Measurements from ENCODE around the gene CCDC78. TPM values are rescaled to one million over a fixed set of nuclear protein-coding genes. Genes with fewer than 3 reads are reported as not detected.

CCDC78 gene
- total and polyA plus RNA-seq, 2 experiments from 2014 or later = 10.5 to 12.6 TPM

DNA sequence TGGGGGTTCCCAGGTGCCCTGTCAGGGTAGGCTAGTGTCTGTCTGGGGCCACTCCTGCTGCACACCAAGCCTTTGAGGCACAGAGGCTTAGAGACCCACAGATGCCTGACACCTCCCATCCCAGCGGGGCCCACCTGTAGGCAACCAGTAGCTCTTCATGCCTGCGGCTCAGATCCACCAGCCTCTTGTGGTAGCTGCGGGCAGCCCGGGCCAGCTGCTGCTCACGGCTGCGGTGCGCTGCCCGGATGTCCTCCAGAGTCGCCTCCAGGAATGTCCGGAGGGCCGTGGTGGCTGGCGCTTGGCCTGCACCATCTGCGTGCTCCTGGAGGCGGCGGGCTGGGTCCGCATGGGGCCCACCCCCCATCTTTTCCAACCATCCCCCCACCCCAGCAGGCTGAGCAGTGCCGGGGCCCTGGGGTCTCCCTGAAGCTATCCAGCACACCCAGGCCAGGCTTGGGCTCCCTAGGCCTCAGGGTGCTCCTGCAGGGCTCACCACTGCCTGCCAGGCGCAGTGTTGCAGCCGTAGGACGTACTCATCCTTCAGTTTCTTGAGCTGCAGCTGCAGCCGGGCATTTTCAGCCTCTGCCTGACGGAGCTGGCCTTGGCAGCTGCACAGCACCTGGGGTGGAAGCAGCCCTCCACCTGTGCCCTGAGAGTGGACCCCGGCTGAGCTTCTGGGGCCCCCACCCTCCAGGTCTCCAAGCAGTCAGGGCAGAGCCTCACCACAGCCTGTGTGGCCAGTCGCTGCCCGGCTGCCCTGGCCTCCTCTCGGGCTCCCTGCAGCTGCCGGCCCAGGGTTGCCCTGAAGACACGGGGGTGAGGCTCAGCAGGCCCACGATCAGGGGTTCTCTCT, 1.8 kb downstream of the CCDC78 start:
- Mint-ChIP-seq H3K9me3 (no peaks in the 10 kb centered on the region), H3K36me3 (ENCODE audit: low read depth) (no peaks in the 10 kb centered on the region), H3K4me1 (peaks cover 6% of the 10 kb centered on the region; the same call in 1 of the 3 replicates), H3K27ac (no peak overlapping the region), H3K4me3 (no peak overlapping the region), H3K27me3 (ENCODE audit: insufficient read depth, low read depth, poor library complexity) (peaks cover 23% of the 10 kb centered on the region)
- peaks cover 16% of the 10 kb centered on the region; the same call in 1 of the 2 replicates for H3K27me3 ChIP-seq (ENCODE audit: insufficient read depth)
- H4K20me1 ChIP-seq (replicated peaks; ENCODE audit: insufficient read depth) = no peaks in the 10 kb centered on the region
- H3K27ac ChIP-seq (ENCODE audit: low read depth) = no peak overlapping the region
- no peak overlapping the region for H3K4me2 ChIP-seq
- no peak for DNase-seq (ENCODE audit: low spot score)
- H2AFZ ChIP-seq = no peak overlapping the region
- H3K79me2 ChIP-seq (replicated peaks; ENCODE audit: insufficient read depth) = no peaks in the 10 kb centered on the region
- no peaks in the 10 kb centered on the region for H3K9me2 ChIP-seq (ENCODE audit: insufficient read depth)
- no peak for ATAC-seq
- H3K4me3 ChIP-seq = no peak overlapping the region
- H3K36me3 ChIP-seq (ENCODE audit: insufficient read depth) = no peaks in the 10 kb centered on the region
- peaks cover 8% of the 10 kb centered on the region; the same call in 1 of the 2 replicates for H3K4me1 ChIP-seq (ENCODE audit: insufficient read depth)
- peaks cover 12% of the 10 kb centered on the region for H3F3A ChIP-seq (replicated peaks; ENCODE audit: low read depth)
- no peak for TF ChIP-seq NANOG (IDR thresholded peaks at IDR 0.05; ENCODE audit: borderline replicate concordance)
- TF ChIP-seq, protein P1, sequence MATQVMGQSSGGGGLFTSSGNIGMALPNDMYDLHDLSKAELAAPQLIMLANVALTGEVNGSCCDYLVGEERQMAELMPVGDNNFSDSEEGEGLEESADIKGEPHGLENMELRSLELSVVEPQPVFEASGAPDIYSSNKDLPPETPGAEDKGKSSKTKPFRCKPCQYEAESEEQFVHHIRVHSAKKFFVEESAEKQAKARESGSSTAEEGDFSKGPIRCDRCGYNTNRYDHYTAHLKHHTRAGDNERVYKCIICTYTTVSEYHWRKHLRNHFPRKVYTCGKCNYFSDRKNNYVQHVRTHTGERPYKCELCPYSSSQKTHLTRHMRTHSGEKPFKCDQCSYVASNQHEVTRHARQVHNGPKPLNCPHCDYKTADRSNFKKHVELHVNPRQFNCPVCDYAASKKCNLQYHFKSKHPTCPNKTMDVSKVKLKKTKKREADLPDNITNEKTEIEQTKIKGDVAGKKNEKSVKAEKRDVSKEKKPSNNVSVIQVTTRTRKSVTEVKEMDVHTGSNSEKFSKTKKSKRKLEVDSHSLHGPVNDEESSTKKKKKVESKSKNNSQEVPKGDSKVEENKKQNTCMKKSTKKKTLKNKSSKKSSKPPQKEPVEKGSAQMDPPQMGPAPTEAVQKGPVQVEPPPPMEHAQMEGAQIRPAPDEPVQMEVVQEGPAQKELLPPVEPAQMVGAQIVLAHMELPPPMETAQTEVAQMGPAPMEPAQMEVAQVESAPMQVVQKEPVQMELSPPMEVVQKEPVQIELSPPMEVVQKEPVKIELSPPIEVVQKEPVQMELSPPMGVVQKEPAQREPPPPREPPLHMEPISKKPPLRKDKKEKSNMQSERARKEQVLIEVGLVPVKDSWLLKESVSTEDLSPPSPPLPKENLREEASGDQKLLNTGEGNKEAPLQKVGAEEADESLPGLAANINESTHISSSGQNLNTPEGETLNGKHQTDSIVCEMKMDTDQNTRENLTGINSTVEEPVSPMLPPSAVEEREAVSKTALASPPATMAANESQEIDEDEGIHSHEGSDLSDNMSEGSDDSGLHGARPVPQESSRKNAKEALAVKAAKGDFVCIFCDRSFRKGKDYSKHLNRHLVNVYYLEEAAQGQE (IDR thresholded peaks at IDR 0.05; ENCODE audit: unreplicated experiment) = no peak

DNA sequence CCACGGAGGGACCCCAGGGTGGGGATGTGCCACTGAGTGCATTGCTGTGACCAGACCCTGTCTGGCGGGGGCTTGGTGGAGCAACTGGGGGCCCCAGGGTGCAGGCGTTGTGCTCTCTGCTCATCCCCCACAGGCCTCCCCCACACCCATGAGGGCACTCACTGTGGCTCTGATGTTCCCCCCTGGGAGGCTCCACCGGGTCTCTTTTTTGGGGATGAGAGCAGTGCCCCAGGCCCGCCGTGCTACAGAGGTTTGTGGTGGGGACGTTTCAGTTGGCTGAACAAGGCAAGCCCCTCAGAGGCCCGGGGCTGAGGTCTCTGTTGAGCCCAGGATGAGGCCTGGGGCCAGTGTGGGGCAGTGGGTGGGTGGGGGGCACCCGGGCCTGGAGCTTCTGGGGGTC, 2.5 kb downstream of the CCDC78 start:
- Histone ChIP-seq H2AFZ (no peak overlapping the region), H3K4me1 (ENCODE audit: insufficient read depth) (peaks cover 8% of the 10 kb centered on the region; the same call in 1 of the 2 replicates), H4K20me1 (replicated peaks; ENCODE audit: insufficient read depth) (no peaks in the 10 kb centered on the region), H3K4me2 (no peak overlapping the region), H3K27ac (ENCODE audit: low read depth) (no peak overlapping the region), H3K79me2 (replicated peaks; ENCODE audit: insufficient read depth) (no peaks in the 10 kb centered on the region), H3K4me3 (no peak overlapping the region), H3K36me3 (ENCODE audit: insufficient read depth) (no peaks in the 10 kb centered on the region), H3F3A (replicated peaks; ENCODE audit: low read depth) (peaks cover 12% of the 10 kb centered on the region), H3K27me3 (ENCODE audit: insufficient read depth) (peaks cover 19% of the 10 kb centered on the region; the same call in 1 of the 2 replicates), H3K9me2 (ENCODE audit: insufficient read depth) (no peaks in the 10 kb centered on the region)
- Mint-ChIP-seq H3K4me3 (no peak overlapping the region), H3K27ac (no peak overlapping the region), H3K4me1 (peaks cover 9% of the 10 kb centered on the region; the same call in 2 of the 3 replicates), H3K27me3 (ENCODE audit: insufficient read depth, low read depth, poor library complexity) (peaks cover 22% of the 10 kb centered on the region), H3K36me3 (ENCODE audit: low read depth) (no peaks in the 10 kb centered on the region), H3K9me3 (no peaks in the 10 kb centered on the region)
- no peak for ATAC-seq
- no peak for DNase-seq (ENCODE audit: low spot score)
- TF ChIP-seq STAT1 (IDR thresholded peaks at IDR 0.05; ENCODE audit: unreplicated experiment) = no peak
- TF ChIP-seq CREB1 (CRISPR knock-in tag; IDR thresholded peaks at IDR 0.05; ENCODE audit: low read depth) = no peak
- TF ChIP-seq ZNF114 (CRISPR knock-in tag; IDR thresholded peaks at IDR 0.05) = no peak
- TF ChIP-seq EZH2 (IDR thresholded peaks at IDR 0.05; ENCODE audit: low read depth, unreplicated experiment) = no peak
- TF ChIP-seq, protein P2, sequence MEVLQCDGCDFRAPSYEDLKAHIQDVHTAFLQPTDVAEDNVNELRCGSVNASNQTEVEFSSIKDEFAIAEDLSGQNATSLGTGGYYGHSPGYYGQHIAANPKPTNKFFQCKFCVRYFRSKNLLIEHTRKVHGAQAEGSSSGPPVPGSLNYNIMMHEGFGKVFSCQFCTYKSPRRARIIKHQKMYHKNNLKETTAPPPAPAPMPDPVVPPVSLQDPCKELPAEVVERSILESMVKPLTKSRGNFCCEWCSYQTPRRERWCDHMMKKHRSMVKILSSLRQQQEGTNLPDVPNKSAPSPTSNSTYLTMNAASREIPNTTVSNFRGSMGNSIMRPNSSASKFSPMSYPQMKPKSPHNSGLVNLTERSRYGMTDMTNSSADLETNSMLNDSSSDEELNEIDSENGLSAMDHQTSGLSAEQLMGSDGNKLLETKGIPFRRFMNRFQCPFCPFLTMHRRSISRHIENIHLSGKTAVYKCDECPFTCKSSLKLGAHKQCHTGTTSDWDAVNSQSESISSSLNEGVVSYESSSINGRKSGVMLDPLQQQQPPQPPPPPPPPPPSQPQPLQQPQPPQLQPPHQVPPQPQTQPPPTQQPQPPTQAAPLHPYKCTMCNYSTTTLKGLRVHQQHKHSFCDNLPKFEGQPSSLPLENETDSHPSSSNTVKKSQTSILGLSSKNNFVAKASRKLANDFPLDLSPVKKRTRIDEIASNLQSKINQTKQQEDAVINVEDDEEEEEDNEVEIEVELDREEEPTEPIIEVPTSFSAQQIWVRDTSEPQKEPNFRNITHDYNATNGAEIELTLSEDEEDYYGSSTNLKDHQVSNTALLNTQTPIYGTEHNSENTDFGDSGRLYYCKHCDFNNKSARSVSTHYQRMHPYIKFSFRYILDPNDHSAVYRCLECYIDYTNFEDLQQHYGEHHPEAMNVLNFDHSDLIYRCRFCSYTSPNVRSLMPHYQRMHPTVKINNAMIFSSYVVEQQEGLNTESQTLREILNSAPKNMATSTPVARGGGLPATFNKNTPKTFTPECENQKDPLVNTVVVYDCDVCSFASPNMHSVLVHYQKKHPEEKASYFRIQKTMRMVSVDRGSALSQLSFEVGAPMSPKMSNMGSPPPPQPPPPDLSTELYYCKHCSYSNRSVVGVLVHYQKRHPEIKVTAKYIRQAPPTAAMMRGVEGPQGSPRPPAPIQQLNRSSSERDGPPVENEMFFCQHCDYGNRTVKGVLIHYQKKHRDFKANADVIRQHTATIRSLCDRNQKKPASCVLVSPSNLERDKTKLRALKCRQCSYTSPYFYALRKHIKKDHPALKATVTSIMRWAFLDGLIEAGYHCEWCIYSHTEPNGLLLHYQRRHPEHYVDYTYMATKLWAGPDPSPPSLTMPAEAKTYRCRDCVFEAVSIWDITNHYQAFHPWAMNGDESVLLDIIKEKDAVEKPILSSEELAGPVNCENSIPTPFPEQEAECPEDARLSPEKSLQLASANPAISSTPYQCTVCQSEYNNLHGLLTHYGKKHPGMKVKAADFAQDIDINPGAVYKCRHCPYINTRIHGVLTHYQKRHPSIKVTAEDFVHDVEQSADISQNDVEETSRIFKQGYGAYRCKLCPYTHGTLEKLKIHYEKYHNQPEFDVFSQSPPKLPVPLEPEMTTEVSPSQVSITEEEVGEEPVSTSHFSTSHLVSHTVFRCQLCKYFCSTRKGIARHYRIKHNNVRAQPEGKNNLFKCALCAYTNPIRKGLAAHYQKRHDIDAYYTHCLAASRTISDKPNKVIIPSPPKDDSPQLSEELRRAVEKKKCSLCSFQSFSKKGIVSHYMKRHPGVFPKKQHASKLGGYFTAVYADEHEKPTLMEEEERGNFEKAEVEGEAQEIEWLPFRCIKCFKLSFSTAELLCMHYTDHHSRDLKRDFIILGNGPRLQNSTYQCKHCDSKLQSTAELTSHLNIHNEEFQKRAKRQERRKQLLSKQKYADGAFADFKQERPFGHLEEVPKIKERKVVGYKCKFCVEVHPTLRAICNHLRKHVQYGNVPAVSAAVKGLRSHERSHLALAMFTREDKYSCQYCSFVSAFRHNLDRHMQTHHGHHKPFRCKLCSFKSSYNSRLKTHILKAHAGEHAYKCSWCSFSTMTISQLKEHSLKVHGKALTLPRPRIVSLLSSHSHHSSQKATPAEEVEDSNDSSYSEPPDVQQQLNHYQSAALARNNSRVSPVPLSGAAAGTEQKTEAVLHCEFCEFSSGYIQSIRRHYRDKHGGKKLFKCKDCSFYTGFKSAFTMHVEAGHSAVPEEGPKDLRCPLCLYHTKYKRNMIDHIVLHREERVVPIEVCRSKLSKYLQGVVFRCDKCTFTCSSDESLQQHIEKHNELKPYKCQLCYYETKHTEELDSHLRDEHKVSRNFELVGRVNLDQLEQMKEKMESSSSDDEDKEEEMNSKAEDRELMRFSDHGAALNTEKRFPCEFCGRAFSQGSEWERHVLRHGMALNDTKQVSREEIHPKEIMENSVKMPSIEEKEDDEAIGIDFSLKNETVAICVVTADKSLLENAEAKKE (CRISPR knock-in tag; IDR thresholded peaks at IDR 0.05) = no peak
- TF ChIP-seq, protein P3, sequence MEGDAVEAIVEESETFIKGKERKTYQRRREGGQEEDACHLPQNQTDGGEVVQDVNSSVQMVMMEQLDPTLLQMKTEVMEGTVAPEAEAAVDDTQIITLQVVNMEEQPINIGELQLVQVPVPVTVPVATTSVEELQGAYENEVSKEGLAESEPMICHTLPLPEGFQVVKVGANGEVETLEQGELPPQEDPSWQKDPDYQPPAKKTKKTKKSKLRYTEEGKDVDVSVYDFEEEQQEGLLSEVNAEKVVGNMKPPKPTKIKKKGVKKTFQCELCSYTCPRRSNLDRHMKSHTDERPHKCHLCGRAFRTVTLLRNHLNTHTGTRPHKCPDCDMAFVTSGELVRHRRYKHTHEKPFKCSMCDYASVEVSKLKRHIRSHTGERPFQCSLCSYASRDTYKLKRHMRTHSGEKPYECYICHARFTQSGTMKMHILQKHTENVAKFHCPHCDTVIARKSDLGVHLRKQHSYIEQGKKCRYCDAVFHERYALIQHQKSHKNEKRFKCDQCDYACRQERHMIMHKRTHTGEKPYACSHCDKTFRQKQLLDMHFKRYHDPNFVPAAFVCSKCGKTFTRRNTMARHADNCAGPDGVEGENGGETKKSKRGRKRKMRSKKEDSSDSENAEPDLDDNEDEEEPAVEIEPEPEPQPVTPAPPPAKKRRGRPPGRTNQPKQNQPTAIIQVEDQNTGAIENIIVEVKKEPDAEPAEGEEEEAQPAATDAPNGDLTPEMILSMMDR (conservative IDR thresholded peaks at IDR 0.05; ENCODE audit: low read depth in 2 of 2) = no peak
- TF ChIP-seq ZNF331 (CRISPR knock-in tag; IDR thresholded peaks at IDR 0.05; ENCODE audit: low read depth) = no peak

Measured in GM23338 (cell line).